Activated T-helper 2 cell treated with anti-CD3 and anti-CD28 coated beads, Interferon-gamma antibody, Interleukin-2, Interleukin-4, amounts not matched to agents 10 μg/mL and 5 μg/mL and 100 μg/mL, durations not matched to agents 14 hours and 24 hours and 36 hours (primary cell): ENCODE results near the gene EBF4. TPM values are rescaled to one million over a fixed set of nuclear protein-coding genes. Genes with fewer than 3 reads are reported as not detected.

Source experiments
- DNase-seq: peaks from one replicate; pipeline ENCODE4 v3.0.0; 2021; ENCODE audit warnings: low spot score
- H3K27ac Mint-ChIP-seq: one replicate; pipeline ENCODE4 v1.8.0; 2021; ENCODE audit warnings: mixed read lengths
- H3K27me3 Mint-ChIP-seq: one replicate; pipeline ENCODE4 v1.8.0; 2021; ENCODE audit warnings: low read depth, mixed read lengths
- H3K36me3 Mint-ChIP-seq: one replicate; pipeline ENCODE4 v1.8.0; 2021; ENCODE audit warnings: low read depth, mixed read lengths
- H3K4me1 Mint-ChIP-seq: one replicate; pipeline ENCODE4 v1.8.0; 2021; ENCODE audit warnings: low read depth, mixed read lengths
- H3K4me3 Mint-ChIP-seq: one replicate; pipeline ENCODE4 v1.8.0; 2021; ENCODE audit warnings: low read depth, mild to moderate bottlenecking, moderate library complexity, mixed read lengths
- H3K9me3 Mint-ChIP-seq: one replicate; pipeline ENCODE4 v1.8.0; 2021; ENCODE audit warnings: mixed read lengths
- intact Hi-C: fragments of 100-400 bp; cut with micrococcal nuclease; formaldehyde crosslinking; loops from one replicate; pipeline ENCODE4 v1.15.1; 2023
- total RNA-seq: library from RNA; stranded (reverse); gene quantifications from 2 replicates; pipeline ENCODE4 v1.2.3, GENCODE V29; 2022

The EBF4 gene
- total RNA-seq, 1 donor from 2014 or later: 6.0 TPM

DNA sequence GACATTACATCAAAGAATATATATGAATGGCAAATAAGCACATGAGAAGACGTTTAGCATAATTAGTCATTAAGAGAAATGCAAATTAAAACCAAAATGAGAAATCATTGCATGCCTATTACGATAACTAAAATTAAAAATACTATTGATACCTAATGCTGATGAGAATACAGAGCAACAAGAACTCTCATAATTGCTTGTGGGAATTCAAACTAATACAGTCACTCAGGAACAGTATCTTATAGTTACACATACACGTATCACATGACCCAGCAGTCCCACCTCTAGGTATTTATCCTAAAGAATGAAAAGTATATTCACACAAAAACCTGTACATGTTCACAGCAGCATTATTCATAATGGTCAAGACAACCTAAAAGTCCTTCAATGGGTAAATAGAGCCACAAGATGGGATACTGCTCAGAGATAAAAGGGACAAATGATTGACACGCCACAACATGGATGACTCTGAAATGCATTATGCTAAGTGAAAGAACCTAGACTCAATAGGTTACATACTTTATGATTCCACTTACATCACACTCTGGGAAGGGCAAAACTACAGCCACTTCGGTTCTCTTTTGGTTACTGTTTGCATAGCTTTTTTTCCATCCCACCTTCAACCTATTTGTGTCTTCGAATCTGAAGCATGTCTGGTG, 91.5 kb downstream of the EBF4 start:
- Mint-ChIP-seq H3K27me3 (peaks cover 24% of the 10 kb centered on the region), H3K36me3 (no peaks in the 10 kb centered on the region), H3K27ac (no peak overlapping the region), H3K4me1 (peaks cover 3% of the 10 kb centered on the region), H3K9me3 (no peaks in the 10 kb centered on the region), H3K4me3 (no peak overlapping the region)
- DNase-seq: no peak
- intact Hi-C loops: no loop called here

DNA sequence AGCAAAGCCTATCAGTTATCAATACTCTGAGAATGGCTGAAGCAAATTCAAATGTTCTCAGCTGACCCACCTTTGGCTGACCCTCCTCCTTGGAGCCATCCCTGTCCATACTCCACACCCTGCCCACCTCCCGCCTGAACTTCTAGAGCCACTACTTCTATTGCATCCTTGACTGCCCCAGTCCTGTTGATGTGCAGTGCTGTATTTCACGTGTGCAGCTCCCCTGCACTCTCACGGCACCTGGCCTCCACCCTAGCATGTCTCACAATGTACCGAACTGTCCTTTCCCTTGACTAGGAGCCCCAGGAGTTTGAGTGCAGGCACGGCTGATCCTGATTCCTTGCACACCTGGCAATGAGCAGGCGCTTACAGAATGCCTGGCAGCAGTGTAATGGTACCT, 100.9 kb downstream of the EBF4 start:
- Mint-ChIP-seq H3K27ac (no peak overlapping the region), H3K27me3 (peaks cover 23% of the 10 kb centered on the region), H3K9me3 (no peaks in the 10 kb centered on the region), H3K4me3 (no peak overlapping the region), H3K4me1 (no peaks in the 10 kb centered on the region), H3K36me3 (no peaks in the 10 kb centered on the region)
- intact Hi-C loops: no loop called here
- no peak for DNase-seq

DNA sequence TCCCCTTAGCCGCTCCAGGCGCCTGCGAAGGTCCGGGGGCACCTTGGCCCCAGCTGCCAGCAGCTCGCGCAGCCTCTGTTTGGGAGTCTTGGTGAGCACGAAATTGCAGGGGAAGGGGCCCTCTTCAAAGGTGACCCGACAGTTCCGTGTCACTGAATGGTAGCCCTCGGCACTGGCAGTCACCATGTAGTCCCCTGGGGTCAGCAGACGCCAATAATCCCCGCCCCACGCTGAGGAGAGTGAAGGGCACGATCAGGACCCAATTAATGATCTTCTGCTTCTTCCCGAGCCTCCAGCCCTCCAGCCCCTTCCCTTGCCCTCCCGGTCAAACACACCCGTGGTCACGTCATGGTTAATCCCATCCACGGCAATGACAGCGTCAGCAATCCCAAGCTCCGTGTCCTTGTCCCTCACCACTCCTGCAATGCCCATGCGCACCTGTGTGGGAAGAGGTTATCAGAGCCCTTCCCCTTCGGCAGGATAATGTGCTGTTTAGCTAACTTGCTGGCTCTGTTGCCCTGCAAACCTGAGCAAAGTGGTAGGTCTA, 101.7 kb downstream of the EBF4 start:
- Mint-ChIP-seq H3K27ac (no peak overlapping the region), H3K36me3 (no peaks in the 10 kb centered on the region), H3K4me3 (no peak overlapping the region), H3K9me3 (no peaks in the 10 kb centered on the region), H3K27me3 (peaks cover 30% of the 10 kb centered on the region), H3K4me1 (no peaks in the 10 kb centered on the region)
- intact Hi-C loops: no loop called here
- DNase-seq: no peak

- H3K4me3 Mint-ChIP-seq: no peak overlapping the region
- H3K4me1 Mint-ChIP-seq: peaks cover 6% of the 10 kb centered on the region
- no peak overlapping the region for H3K27ac Mint-ChIP-seq
- no peaks in the 10 kb centered on the region for H3K9me3 Mint-ChIP-seq
- DNase-seq: no peak
- peaks cover 34% of the 10 kb centered on the region for H3K27me3 Mint-ChIP-seq
- H3K36me3 Mint-ChIP-seq: no peaks in the 10 kb centered on the region
- intact Hi-C loops: no loop called here
These were observed 102.4 kb downstream of the EBF4 start for GRCh38 chr20:2794866-2795447.

DNA sequence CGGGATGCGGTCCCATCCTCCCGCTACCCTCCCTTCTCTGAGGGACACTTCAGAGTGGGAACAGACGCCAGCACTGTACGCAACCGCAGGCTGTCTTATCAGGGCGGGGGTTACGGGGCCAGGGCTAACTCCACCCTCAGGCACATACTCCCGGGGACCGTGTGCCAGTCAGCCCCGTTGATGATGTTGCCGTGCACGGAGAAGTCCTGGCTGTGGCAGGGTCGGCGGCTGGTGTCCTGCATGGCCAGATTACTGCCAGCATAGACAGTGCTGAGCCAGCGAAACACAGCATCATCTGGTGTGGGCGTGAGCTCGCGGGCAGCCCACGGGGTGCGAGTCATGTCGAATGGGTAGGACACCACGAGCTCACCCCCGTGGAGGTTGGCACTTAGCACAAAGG, 102.9 kb downstream of the EBF4 start:
- peaks cover 8% of the 10 kb centered on the region for H3K4me1 Mint-ChIP-seq

DNA sequence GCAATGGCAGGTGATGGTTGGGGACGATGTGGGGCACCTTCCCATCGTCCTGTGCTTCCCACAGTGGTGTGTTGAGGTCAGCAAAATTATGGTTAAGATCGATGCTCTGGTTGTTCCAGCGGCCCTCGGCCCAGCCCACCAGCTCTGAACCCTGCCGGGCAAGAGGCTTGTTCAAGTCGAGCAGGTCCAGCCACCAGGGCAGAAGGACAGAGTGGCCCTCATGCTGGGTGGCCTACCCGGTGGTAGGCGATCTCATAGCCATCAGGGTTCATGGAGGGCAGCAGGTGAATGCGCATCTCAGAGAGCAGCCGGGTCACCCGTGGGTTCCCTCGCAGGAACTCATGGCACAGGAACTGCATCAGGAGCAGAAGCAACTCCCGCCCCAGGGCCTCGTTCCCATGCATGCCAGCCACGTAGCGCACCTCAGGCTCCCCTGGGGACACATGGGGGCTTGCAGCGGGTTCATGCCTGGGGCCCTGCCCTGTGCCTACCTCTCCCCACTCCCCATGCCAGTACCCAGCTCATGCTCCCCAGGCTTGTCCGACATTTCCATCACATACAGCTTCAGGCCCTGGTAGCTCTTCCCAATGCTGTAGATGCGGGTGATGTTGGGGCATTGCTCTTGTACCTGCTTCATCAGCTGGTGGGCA, 103.6 kb downstream of the EBF4 start:
- H3K27me3 Mint-ChIP-seq: peaks cover 39% of the 10 kb centered on the region

More for the DNA sequence above, 102.9 kb downstream of the EBF4 start:
- Mint-ChIP-seq H3K27ac (no peak overlapping the region), H3K36me3 (no peaks in the 10 kb centered on the region), H3K4me3 (no peak overlapping the region), H3K9me3 (no peaks in the 10 kb centered on the region), H3K27me3 (peaks cover 34% of the 10 kb centered on the region)
- DNase-seq: no peak
- intact Hi-C loops: no loop called here

DNA sequence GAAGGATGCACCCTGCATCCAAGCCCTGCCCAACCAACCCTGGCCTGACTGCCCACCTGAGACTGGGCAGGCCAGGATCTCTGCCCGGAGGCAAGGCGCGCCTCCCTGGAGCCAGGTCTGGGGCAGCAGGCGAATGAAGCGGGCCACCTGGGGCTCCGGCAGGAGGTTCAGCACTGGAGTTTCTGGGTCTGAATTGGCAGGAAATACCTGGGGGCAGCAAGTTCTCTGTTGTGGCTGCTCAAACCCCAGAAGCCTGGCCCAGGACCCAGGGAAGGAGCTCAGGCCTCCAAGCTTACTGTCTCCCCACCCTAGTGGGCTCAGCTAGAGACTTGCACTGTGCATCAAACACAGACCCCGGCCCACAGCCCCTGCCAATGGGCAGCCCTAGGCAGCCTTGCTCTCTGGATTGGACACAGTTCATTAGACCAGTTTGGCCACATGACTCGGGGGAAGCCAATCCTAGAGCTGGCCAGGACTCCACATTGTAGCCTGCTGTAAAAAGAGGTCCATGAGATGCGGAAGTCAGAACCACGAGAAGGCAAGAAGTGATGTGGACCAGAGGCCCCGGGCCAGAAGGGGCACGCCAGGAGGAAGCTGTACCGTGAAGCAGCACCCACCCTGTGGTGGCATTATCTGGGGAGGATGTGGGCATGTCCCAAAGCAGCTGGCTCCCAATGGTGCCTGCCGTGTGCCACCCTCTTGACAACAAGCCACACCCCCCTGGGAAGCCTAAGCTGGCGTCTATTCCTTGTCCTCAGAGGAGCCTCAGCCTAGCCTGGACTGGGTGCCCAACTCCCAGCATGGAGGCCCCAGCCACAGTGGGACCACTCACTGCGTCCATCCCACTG, 104.8 kb downstream of the EBF4 start:
- Mint-ChIP-seq H3K9me3 (no peaks in the 10 kb centered on the region), H3K36me3 (no peaks in the 10 kb centered on the region), H3K27me3 (peaks cover 36% of the 10 kb centered on the region), H3K4me3 (no peak overlapping the region), H3K27ac (no peak overlapping the region), H3K4me1 (peaks cover 17% of the 10 kb centered on the region)
- intact Hi-C loops: no loop called here
- DNase-seq: no peak

More for the DNA sequence above, 103.6 kb downstream of the EBF4 start:
- Mint-ChIP-seq H3K4me3 (no peak overlapping the region), H3K27ac (no peak overlapping the region), H3K36me3 (no peaks in the 10 kb centered on the region), H3K9me3 (no peaks in the 10 kb centered on the region), H3K4me1 (peaks cover 12% of the 10 kb centered on the region)
- DNase-seq: no peak
- intact Hi-C loops: no loop called here

DNA sequence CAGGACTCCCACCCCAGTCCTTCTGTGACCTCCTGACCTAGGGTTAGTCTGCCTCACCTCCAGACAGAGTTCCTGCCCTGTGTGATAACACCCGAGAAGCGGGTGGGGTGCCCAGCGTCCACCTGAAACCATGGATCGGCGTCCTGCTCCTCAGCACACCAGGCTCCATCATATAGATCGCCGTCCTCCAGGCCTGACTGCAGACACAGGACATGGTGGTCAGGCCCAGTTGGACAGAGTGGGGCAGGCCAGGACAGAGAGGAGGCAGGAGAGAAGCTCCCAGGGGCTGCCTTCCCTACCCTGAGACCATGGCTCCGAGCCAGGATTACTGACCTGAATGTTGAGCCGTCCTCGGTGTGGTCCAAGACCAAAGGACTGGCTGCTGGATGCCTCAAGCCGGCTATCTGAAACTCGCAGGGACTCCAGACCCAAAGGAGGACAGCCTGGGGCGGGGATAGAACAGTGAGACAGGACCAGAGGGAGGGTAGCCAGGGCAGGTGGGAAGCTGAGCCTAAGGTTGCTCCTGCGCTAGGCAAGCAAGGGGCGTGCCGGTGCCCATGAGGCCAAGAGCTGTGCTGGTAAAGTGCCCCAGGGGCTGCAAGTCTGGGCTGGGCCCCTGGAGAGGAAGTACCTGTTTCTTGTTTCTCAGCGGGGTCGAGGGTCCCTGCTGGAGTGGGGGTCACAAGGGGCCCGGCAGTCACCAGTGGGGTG, 105.7 kb downstream of the EBF4 start:
- Mint-ChIP-seq H3K36me3 (no peaks in the 10 kb centered on the region), H3K27me3 (peaks cover 40% of the 10 kb centered on the region), H3K9me3 (no peaks in the 10 kb centered on the region), H3K27ac (no peak overlapping the region), H3K4me1 (peaks cover 17% of the 10 kb centered on the region), H3K4me3 (no peak overlapping the region)
- intact Hi-C loops: no loop called here
- DNase-seq: no peak

GRCh38 chr20:2798814-2799213, 106.2 kb downstream of the EBF4 start:
- intact Hi-C loops: no loop called here
- H3K4me1 Mint-ChIP-seq: peaks cover 17% of the 10 kb centered on the region
- DNase-seq: no peak
- no peak overlapping the region for H3K4me3 Mint-ChIP-seq
- no peaks in the 10 kb centered on the region for H3K9me3 Mint-ChIP-seq
- no peak overlapping the region for H3K27ac Mint-ChIP-seq
- H3K36me3 Mint-ChIP-seq: no peaks in the 10 kb centered on the region
- peaks cover 38% of the 10 kb centered on the region for H3K27me3 Mint-ChIP-seq

DNA sequence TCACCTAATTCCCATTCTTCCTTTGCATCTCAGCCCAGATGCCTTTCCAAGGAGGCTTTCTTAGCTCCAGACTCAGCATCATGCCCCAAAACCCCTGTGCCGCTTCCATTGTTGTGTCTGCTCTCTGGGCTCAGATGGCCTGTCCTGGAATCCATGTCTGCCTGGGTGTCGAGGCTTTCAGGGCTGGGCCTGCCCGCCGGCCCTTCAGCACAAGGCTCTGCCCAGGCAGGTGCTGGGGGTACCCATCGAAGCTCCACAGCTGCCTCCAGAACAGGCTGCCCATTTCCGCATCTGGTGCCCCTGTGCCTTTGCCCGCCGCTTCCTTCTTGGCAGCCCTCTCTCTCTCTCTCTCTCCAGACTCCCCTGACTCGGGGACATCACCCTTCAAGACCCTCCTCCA, 106.7 kb downstream of the EBF4 start:
- peaks cover 17% of the 10 kb centered on the region for H3K4me1 Mint-ChIP-seq
- H3K9me3 Mint-ChIP-seq: no peaks in the 10 kb centered on the region
- no peak for DNase-seq
- peaks cover 42% of the 10 kb centered on the region for H3K27me3 Mint-ChIP-seq
- no peak overlapping the region for H3K27ac Mint-ChIP-seq
- H3K4me3 Mint-ChIP-seq: peak overlapping the region; percentile 79
- no peaks in the 10 kb centered on the region for H3K36me3 Mint-ChIP-seq
- intact Hi-C loops: no loop called here

- Mint-ChIP-seq H3K27ac (peak overlapping the region; percentile 24), H3K9me3 (no peaks in the 10 kb centered on the region), H3K4me3 (peak overlapping the region; percentile 79), H3K4me1 (peaks cover 17% of the 10 kb centered on the region), H3K36me3 (no peaks in the 10 kb centered on the region), H3K27me3 (peaks cover 46% of the 10 kb centered on the region)
- no peak for DNase-seq
- intact Hi-C loops: loop anchor here (5.0 kb wide), 1 partner anchor 48 kb away; no protein-coding TSS in a partner anchor
These were observed 107.3 kb downstream of the EBF4 start for GRCh38 chr20:2799688-2800520.
